Urinary bladder (tissue), 4 donors: Measurements from ENCODE around the gene ACAA1. TPM values are rescaled to one million over a fixed set of nuclear protein-coding genes. Genes with fewer than 3 reads are reported as not detected.
"Not testable (repeated sequence)": the region's sequence is repeated elsewhere in the genome, so short reads cannot be mapped to it uniquely, and the experiment has no call there.

Source experiments
- DNase-seq: peaks from one replicate; pipeline ENCODE4 v3.0.0-alpha.2; 2015; ENCODE audit errors: extremely low spot score
- H3K27ac ChIP-seq: one replicate; pipeline ENCODE4 v1.5.1; 2013; ENCODE audit warnings: low read depth, mild to moderate bottlenecking, moderate library complexity
- H3K36me3 ChIP-seq: one replicate; pipeline ENCODE4 v1.6.1; 2013; ENCODE audit warnings: mild to moderate bottlenecking, moderate library complexity; ENCODE audit not compliant: insufficient read depth
- H3K4me1 ChIP-seq: one replicate; pipeline ENCODE4 v1.6.1; 2013; ENCODE audit warnings: mild to moderate bottlenecking, moderate library complexity; ENCODE audit not compliant: insufficient read depth
- H3K4me3 ChIP-seq: one replicate; pipeline ENCODE4 v1.5.1; 2013; ENCODE audit warnings: low read depth, low read length
- WGBS: extraction: QIAGEN DNeasy Blood & Tissue Kit; methylation state at CpG from one replicate; pipeline ENCODE4 v1.1.7; 2013; 5-methylcytosine and 5-hydroxymethylcytosine counted together
- polyA plus RNA-seq: library from polyadenylated mRNA; stranded (reverse); fragments of 200-250 nt; gene quantifications from one replicate; pipeline ENCODE4 v1.2.3, GENCODE V29; 2013
- small RNA-seq: library from RNA; depleted of rRNA; stranded (forward); fragments of <200 nt; gene quantifications from one replicate; pipeline ENCODE3, GENCODE V24; 2014
- total RNA-seq: library from RNA; depleted of rRNA; stranded (reverse); fragments of >200 nt; gene quantifications from one replicate; pipeline ENCODE4 v1.2.3, GENCODE V29; 2014
- donor health status: healthy with polysubstance abuse.
- donor health status: healthy.

Gene ACAA1
- total and polyA plus RNA-seq, 2 donors: 16.2 to 55.3 TPM

GRCh38 chr3:38085943-38086324 is 51.0 kb downstream of the ACAA1 start:
- no peak for DNase-seq
- Histone ChIP-seq H3K4me3 (no peak overlapping the region), H3K36me3 (no peaks in the 10 kb centered on the region), H3K27ac (no peak overlapping the region), H3K4me1 (no peaks in the 10 kb centered on the region)
- WGBS: 92% methylated on average over 1 of the region's 1 CpG

- no peak for DNase-seq
- no peak overlapping the region for H3K4me3 ChIP-seq
- no peaks in the 10 kb centered on the region for H3K4me1 ChIP-seq
- H3K27ac ChIP-seq: no peak overlapping the region
- WGBS: 84% methylated on average over 11 of the region's 11 CpGs
- no peaks in the 10 kb centered on the region for H3K36me3 ChIP-seq
Observed at GRCh38 chr3:38085311-38085942, 51.5 kb downstream of the ACAA1 start.

GRCh38 chr3:38084334-38085310 is 52.3 kb downstream of the ACAA1 start:
- Histone ChIP-seq H3K4me3 (no peak overlapping the region), H3K27ac (no peak overlapping the region), H3K36me3 (no peaks in the 10 kb centered on the region), H3K4me1 (no peaks in the 10 kb centered on the region)
- WGBS: 66% methylated on average over 7 of the region's 7 CpGs
- no peak for DNase-seq

GRCh38 chr3:38083871-38084333 is 53.0 kb downstream of the ACAA1 start:
- Histone ChIP-seq H3K4me1 (no peaks in the 10 kb centered on the region), H3K36me3 (no peaks in the 10 kb centered on the region), H3K4me3 (no peak overlapping the region), H3K27ac (no peak overlapping the region)
- DNase-seq: no peak
- 97% methylated on average over 13 of the region's 13 CpGs for WGBS

- 90% methylated on average over 1 of the region's 1 CpG for WGBS
- DNase-seq, H3K4me3 ChIP-seq: not testable (repeated sequence)
Observed at GRCh38 chr3:38083254-38083653, 53.7 kb downstream of the ACAA1 start.

GRCh38 chr3:38082296-38082695 is 54.6 kb downstream of the ACAA1 start:
- not testable (repeated sequence) for H3K4me3 ChIP-seq, H3K4me1 ChIP-seq, H3K27ac ChIP-seq, H3K36me3 ChIP-seq, DNase-seq
- 95% methylated on average over 12 of the region's 16 CpGs for WGBS

More at GRCh38 chr3:38083254-38083653, 53.7 kb downstream of the ACAA1 start:
- H3K27ac ChIP-seq, H3K4me1 ChIP-seq, H3K36me3 ChIP-seq: not testable (repeated sequence)

- not testable (repeated sequence) for H3K4me3 ChIP-seq, H3K4me1 ChIP-seq, H3K36me3 ChIP-seq, DNase-seq, H3K27ac ChIP-seq
- 59% methylated on average over 1 of the region's 3 CpGs for WGBS
Observed at GRCh38 chr3:38077073-38077472, 59.9 kb downstream of the ACAA1 start.

Small RNA genes lying within 50 kb of the gene (small RNA-seq; reads per million reads assigned to genes)
- gene RF00019: not detected

Other genes with a start within 250 kb of the ACAA1 start
- 16.0 TPM for gene VILL, start 146.3 kb downstream of the ACAA1 start, total RNA-seq
- 17.5 TPM for gene VILL, start 146.3 kb downstream of the ACAA1 start, polyA plus RNA-seq
- 14.6 TPM for gene PLCD1, start 107.5 kb downstream of the ACAA1 start, total RNA-seq
- 34.9 TPM for gene PLCD1, start 107.5 kb downstream of the ACAA1 start, polyA plus RNA-seq
- 0.42 TPM for gene DLEC1, start 97.9 kb downstream of the ACAA1 start, total RNA-seq
- gene DLEC1, start 97.9 kb downstream of the ACAA1 start, polyA plus RNA-seq: 0.29 TPM
- gene MYD88, start 1.5 kb upstream of the ACAA1 start, total RNA-seq: 8.0 TPM
- gene MYD88, start 1.5 kb upstream of the ACAA1 start, polyA plus RNA-seq: 36.3 TPM
- 52.2 TPM for gene OXSR1, start 28.4 kb upstream of the ACAA1 start, total RNA-seq
- 24.4 TPM for gene OXSR1, start 28.4 kb upstream of the ACAA1 start, polyA plus RNA-seq
- gene SLC22A13, start 128.7 kb upstream of the ACAA1 start, total RNA-seq: 0.58 TPM
- not detected for gene SLC22A13, start 128.7 kb upstream of the ACAA1 start, polyA plus RNA-seq
- gene SLC22A14, start 145.2 kb upstream of the ACAA1 start, total RNA-seq: 0.16 TPM
- 0.09 TPM for gene SLC22A14, start 145.2 kb upstream of the ACAA1 start, polyA plus RNA-seq
- 8.1 TPM for gene XYLB, start 209.7 kb upstream of the ACAA1 start, total RNA-seq
- gene XYLB, start 209.7 kb upstream of the ACAA1 start, polyA plus RNA-seq: 2.2 TPM